ENCODE data around the gene MMADHC.

Gene MMADHC

DNA sequence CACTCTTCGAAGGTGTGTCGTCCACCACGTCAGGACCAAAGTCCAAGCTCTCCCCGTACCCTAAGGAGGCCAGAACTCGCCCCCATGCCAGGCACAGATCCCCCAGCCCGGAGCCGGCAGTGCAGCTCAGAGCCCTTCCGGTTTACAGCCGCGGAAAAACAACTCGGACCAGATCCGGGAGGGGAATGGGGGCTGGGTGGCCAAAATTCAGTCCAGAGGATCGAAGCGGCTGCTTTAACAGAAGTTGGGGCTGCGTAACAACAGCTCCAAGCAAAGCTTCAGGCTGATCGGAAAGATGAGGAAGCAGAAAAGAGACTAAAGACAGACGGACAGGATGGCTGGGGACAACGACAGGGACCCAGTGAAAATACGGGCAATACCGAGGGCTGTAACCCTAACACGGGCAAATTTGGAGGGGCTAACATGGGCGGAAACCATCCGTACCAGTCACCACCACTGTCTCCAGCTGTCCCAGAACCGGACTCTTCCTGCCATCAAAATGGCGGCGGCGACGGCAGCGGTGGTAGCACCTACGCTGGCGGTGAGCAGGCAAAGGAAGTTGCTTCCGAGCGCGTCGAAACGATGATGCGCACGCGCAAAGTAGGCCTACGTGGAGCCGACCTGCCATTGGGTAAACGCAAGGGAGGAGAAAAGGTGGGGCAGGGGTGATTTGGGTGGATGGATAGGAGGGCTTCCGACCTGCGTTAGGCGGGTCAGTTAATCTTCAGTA is at the start of gene MMADHC:
MMADHC (minus strand) TSS at position 556 of the 730 bp plus-strand sequence. CDS start 678 bp downstream, outside the sequence.
- peak; percentile 88 for DNase-seq (ENCODE audit: low read depth in 2 of 2)

DNA sequence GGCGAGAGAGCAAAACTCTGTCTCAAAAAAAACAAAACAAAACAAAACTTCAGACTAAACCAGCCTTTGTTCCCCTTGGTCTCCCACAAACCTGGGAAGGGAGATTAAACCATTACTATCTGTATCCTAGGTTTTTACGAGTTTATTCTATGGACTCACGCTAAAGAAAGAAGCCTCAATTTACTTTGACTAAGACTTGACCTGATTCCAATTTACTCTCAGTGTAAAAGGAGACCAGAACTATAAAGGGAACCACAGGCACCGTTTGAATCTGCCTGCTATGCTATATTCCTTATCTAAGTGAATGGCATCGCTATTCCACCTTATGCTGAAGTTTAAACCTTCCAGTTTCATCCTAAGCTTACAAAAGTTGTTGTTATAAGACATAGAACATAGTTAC is 46.5 kb upstream of the MMADHC start:
- DNase-seq (ENCODE audit: low read depth in 2 of 2) = no peak

DNA sequence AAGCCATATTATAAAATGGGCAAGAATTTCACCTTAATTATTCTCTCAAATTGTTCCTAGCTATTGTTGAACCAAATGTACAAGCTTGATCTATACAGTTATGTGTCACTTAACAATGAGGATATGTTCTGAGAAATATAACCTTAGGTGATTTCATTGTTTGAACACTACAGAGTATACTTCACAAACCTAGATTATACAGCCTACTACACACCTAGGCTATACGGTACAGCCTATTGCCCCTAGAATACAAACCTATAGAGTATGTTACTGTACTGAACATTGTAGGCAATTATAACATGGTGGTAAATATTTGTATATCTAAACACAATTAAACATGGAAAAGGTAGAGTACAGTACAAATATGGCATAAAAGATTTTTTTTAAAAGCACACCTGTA is 42.9 kb upstream of the MMADHC start:
- no peak for DNase-seq (ENCODE audit: low read depth in 2 of 2)

DNA sequence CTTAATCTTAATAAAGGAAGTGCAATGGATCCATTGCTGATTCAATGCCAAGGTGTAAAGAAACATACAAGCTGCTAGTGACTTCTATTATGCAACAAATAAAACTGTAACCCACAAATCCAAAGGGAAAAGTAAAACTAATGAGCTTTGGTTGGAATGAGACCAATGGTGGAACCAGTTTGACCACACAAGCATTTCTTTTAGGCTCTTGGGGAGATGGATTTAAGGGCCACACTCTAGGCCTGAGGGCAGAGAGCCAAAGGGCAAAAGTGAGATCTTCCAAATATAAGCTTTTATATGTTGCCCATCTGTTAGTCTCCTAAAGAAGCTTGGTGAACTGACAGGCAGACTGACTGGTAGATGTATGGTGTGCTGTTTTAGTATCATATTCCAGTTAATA is 41.5 kb upstream of the MMADHC start:
- no peak for DNase-seq (ENCODE audit: low read depth in 2 of 2)

DNA sequence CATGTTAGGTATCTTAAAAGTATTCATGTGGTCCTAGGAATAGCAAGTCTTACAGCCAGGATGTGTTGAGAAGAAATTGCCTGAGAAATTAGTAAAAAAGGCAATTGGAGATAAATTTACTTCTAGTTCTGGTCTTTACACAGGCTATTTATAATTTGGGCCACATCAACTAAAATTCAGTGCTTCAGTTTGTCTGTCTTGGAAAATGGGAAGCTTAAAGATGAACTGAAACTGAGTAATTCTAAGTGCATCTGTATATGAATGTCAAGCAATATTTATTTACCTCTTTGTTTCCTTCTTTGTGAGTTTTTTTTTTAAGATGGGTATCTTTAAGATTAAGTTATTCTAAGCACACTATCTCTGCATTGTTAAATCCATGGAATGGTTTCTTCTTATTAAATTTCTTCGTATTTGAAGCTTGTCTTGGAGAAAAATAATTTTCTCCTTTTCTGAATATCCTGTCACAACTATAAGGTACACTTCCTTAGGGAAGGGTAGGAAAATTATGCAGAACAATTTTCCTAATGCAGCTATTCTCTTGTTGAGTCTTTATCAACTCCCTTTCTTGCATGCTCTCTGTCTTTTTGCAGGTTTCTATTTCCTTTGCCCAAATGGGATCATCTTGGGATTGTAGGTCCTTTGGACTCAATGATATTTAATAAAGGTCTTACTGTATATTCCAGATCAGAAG is 39.7 kb upstream of the MMADHC start:
- no peak for DNase-seq (ENCODE audit: low read depth in 2 of 2)

DNA sequence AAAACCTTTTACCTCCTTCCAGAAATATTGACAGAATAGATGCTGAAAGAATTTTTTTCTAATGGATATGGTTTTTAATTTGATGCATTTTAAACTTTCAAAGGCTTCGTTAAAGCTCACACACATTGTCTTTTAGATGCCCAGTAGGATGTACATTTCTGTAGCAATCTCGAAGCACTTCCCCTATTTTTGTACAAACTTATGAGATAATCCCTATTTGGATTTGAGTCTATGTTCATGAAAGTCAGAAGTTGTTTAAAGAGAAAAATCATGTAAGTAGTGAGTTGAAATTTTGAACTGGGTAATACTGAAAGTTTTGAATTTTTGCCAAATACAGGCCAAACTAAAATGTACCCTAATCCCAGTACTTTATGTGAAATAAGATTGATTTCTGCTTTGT is 38.1 kb upstream of the MMADHC start:
- DNase-seq (ENCODE audit: low read depth in 2 of 2) = no peak

DNA sequence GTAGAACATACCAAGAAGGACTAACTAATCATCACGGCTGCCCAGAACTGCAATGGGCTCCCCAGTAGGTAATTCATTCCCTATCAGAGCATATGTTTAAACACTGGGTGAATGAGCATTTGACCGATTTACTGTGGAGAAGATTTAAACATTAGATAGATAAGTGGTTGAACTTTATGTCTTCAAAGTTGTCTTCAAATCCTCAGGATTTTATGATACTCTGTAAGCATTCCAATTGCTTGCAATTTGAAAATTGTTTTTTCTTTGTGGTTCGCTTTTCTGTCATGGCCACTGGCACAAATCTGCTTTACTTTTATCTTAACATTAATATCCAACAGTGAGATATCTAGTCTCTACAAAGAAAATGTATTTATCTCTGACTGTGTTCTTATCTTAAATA is 37.7 kb upstream of the MMADHC start:
- no peak for DNase-seq (ENCODE audit: low read depth in 2 of 2)

DNA sequence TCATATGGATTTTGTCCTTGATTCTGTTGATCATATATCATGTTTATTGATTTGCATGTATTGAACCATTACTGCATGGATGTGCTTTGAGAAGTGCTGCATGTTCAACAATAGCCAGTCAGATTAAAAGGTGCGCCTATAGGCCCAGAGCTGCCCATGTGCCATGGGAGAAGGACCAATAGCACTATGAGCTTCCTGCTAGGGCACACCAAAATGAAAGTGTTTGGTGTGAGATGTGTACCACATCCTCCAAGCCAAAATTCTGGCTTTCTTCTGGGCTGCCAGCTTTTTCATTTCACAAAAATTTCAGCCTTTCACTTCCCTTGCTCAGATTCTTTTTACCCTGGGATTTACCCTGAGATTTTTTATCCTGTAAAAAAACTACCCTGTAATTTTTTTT is 34.8 kb upstream of the MMADHC start:
- no peak for DNase-seq (ENCODE audit: low read depth in 2 of 2)

DNA sequence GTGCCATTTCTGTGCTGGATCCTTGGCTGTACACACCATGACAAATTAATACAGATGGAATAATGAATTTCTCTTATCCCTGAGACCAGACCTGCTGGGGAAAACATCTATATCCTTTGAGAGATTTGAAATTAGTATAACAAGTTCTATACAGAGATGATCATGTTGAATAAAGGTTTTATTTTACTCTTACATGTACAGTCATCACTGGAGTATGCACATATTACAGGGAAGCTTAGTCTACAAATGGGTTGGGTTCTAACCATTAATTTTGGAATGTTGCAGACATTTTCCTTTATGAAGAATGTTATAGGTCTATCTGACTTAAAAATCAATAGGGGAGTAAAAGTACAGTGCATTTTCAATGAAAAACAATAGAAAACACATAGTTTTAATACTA is 29.9 kb upstream of the MMADHC start:
- no peak for DNase-seq (ENCODE audit: low read depth in 2 of 2)

DNA sequence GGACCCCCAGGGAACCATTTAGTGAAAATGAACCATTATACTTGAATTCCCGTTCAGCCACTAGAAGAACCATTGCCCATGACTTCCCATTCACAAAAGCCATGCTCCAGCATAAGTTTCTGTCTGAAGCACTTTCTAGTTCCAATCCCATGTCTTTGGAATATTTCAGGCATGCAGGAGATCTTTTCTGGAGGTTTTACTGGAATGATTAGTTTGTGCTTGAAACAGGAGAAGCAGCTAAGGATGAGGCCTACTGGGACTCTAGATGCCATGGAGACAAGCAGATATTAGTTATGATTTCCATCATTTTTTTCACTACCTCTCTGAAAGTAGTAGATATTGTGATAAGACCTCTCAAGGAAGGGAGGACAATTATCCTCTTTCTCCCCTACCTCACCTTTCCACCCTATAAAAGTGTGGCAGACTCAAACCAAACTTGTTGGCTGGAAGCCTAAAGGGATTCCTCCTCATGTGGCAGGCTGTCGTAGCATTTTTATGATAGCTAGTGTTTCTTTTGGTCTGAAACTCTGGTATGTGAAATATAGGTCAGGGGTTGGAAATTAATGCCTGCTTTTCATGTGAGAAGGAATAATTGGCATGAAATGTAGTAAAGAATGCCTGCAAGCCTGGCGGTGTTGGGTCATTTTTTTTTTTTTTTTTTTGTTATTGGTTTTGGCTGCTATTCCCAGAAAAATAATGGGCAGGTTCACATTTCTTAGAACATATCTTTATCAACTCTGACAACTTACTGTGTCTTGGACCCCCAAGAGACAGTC is 29.3 kb upstream of the MMADHC start:
- no peak for DNase-seq (ENCODE audit: low read depth in 2 of 2)

DNA sequence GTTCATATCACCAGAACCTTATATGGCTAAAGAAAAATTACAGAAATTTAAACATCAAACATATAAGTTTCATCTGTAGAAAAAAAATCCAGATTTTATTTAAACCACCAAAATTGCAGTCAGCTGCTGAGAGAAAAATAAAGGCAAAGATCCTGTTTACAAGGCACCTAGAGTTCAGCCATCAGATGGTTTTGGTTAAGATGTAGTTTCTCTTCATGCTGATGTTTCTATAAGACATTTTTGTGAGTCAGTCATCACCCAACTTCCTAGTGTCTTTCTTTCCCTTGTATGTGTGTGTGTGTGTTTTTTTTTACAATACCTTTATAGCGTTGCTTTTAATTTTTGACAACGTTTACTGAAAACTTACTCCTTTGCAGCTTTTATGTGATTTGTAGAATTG is 26.1 kb upstream of the MMADHC start:
- DNase-seq (ENCODE audit: low read depth in 2 of 2) = no peak

DNA sequence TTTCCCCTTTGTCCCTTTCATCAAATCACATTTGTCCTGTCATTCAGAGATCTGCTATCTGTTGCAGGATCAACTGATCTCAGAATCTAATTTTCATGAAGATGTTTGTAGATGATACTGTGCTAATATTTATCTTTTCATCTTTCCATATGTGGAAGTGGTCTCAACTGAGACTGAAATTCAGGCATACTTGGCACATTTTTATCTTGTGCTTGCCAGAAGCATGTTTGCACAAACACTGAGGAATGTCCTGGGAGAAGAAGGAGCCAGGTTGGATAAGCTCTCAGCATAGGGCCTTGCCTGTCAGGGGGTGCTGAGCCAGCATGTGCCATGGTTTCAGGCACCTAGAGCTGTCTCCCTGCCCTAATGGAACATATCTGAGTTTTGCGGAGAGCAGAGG is 24.5 kb upstream of the MMADHC start:
- DNase-seq (ENCODE audit: low read depth in 2 of 2) = no peak

DNA sequence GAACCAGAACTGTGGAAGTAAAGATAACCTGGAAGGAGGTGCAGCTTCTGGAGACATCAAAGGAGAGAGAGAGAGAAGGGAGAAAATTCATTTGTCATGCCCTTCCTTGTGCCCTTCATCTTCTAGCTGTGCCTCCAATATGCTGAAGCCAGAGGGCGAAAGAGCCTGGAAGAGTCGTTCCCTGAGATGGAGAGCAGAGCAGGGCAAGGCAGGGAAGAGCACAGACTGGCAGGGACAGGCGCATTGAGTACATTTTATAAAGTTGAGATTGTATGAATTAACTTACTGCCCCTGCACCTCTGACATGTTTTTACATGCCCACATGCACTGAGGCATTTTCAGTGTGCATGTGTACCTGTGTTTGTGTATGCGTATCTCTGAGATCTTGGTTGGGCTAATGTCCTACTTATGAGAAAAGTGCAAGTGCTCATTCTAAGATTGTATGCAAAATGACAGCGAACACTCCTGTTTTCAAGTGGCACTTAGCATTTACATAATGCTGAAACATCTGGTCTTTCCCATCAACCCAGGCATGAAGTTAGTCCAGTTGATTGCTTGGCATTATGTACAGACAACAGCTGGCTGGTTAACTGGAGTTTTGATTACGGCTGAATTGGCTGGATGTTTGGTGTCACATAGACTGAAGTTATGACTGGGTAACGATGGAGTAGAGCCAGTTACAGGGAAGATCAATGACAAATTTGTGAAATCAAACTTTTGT is 23.7 kb upstream of the MMADHC start:
- no peak for DNase-seq (ENCODE audit: low read depth in 2 of 2)

DNA sequence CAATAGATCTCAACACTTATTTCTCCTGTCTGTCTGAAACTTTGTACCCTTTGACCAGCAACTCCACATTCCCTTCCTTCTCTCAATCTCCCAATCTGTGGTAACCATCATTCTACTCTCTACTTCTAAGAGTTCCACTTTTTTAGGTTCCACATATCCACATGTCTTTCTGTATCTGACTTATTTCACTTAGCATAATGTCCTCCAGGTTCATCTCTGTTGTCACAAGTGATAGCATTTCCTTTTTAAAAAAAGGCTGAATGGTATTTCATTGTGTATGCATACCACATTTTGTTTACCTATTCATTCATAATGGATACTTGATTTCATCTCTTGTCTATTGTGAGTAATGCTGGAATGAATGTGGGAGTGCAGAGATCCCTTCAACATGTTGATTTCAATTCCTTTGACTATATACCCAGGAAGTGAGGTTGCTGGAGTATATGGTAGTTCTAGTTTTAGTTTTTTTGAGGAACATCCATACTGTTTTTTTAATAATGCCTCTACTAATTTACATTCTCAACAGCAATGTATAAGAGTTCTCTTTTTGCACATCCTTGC is 18.8 kb upstream of the MMADHC start:
- no peak for DNase-seq (ENCODE audit: low read depth in 2 of 2)

DNA sequence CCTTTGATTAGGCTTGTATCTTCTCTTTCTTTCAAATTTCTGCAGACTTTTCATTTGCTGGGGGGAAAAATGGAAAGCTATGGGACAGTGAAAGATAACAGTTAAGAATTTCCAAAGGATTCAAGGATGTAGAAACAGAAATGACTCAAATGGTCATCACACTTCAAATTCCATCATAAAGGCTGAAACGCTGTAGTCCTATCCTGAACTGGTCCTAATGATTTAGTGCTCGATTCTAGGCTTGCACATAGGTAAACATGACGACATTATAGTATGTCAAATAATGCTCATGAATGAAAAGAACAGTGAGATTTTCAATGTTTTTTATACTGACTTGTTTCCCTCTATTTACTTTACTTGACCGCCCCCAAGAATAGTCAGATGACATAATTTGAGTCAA is 15.7 kb upstream of the MMADHC start:
- DNase-seq (ENCODE audit: low read depth in 2 of 2) = no peak

DNA sequence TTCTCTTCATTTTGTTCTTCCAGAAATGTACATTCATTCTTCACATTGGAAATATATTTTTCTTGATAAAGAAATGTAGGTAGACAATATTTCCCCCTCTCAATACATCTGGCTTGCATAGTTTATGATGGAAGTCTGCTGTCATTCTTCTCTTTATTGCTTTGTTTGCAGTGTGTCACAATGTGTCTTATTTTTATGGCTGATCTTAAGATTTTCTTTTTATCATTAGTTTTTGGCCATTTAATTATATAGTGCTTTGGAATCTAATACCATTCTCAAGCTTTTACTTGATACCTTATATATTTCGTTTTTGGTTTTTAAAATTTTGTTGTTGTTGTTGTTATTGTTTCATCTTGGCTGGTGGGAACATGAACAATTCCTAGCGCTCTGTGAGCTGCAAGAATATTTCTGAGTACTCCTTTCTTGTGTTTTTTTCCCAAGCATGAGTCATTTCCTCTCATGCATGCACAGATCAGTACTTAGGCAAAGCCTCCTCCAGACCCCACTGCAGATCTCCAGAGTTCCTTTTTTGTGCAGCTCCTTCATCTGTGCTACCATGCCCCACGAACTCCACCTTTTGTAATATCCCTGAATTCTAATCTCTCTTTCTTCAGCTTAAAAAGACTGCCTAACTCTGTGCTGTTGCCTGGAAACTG is 13.7 kb upstream of the MMADHC start:
- no peak for DNase-seq (ENCODE audit: low read depth in 2 of 2)

DNA sequence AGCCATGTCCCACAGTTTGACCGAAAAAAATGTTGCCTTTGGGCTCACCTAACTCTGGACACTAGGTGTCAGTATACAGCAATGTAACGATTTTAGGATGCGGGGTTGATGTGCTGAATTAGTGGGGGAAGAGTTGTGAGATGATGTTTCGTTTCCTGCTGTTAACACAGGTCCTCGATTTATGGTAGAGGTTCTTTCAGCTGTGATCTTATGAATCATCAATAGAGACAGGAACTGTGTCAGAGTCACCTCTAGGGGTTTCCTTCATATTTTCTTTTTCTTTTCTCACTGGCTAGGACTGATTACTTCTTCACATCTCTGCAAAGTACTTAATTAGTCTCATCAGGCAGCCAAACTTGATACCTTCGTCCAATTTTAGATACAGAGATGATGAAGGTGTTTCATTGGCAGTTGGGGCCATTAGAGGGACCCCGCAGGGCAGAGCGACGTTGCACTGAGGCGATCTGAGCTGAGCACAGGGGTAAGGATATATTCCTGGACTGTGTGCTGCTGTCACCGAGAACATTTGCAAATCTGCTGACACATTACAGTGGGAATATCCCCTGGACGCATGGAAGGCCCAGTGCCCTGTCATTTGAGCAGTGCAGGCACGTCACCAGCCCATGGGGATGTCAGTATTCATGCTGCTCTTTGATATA is 10.2 kb upstream of the MMADHC start:
- peak; percentile 20 to 35 for DNase-seq (ENCODE audit: low read depth in 2 of 2)

DNA sequence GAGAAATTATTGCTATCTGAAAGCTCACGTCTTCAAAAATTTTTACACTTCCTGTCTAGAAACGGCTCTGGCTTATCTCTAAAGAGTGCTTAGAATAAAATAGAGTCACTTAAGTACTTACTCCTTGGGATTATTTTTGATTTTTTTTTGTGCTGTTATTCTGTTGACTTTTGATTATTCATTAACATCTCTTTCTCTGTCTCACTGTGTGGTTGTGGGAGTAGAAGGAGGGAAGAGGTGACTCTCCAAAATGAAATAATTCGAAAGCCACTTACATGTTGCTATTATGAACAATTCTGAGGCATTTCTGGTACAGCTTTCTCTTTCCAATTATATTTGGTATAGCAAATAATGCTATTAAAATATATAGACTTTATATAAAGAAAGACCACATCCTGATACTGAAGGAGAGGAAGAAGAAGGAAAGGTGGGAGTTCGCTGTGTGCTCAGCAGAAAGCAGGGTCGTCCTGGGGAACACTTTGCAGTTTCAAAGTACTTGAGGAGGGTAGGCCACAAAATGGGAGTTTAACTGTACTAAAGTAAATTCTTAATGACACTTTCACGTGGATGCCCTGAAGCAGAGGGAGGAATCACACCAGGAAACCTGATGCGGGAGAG is 9.6 kb upstream of the MMADHC start:
- DNase-seq (ENCODE audit: low read depth in 2 of 2) = no peak

DNA sequence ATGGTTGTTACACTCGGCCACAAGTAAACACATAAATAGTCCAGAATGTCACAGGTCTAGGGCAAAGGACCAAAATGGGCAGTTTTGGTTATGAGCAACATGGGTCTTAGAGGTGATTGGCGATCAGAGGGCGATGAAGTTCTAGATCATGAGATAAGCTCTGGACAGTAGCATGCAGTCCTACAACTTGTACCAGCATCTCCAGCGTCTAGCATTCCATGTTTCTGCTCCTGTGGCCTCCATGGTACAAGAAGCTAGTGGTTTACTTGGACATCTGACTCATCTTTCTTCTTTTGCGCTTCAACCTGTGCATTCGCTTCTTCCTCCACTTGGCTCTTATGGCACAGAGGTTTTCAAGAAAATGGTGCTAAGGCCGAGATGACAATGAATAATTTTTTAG is 8.9 kb upstream of the MMADHC start:
- no peak for DNase-seq (ENCODE audit: low read depth in 2 of 2)

Data from activated CD8-positive, alpha-beta memory T cell treated with anti-CD3 and anti-CD28 coated beads for 4 hours (primary cell).